ENCODE results near the gene MED15. TPM values are rescaled to one million over a fixed set of nuclear protein-coding genes. Genes with fewer than 3 reads are reported as not detected.

Gene MED15
- polyA plus RNA-seq, 2 donors: 31.0 to 55.9 TPM

GRCh38 chr22:20526628-20527355, 19.4 kb downstream of the MED15 start:
- Histone ChIP-seq H3K36me3 (ENCODE audit: control insufficient read depth in 2 of 2, insufficient read depth in 2 of 2, low read length in 1 of 2) (peaks cover 3 to 17% of the 10 kb centered on the region in 2 donors), H3K27ac (ENCODE audit: low read depth in 2 of 2, low read length in 1 of 2) (no peak overlapping the region), H3K4me3 (ENCODE audit: low read depth in 1 of 2, low read length in 2 of 2) (no peak overlapping the region), H3K9me3 (ENCODE audit: control insufficient read depth in 2 of 2, insufficient read depth in 1 of 2, low read depth in 1 of 2, low read length in 1 of 2) (no peaks in the 10 kb centered on the region), H3K27me3 (ENCODE audit: control insufficient read depth in 1 of 2, insufficient read depth in 2 of 2, low read length in 2 of 2) (no peaks in the 10 kb centered on the region), H3K4me1 (ENCODE audit: control insufficient read depth in 2 of 2, insufficient read depth in 2 of 2, low read length in 1 of 2) (peaks cover 12 to 20% of the 10 kb centered on the region in 2 donors)
- 64 to 74% methylated on average over 6 of the region's 6 CpGs for WGBS, 2 donors

- no peaks in the 10 kb centered on the region for H3K27me3 ChIP-seq (ENCODE audit: control insufficient read depth in 1 of 2, insufficient read depth in 2 of 2, low read length in 2 of 2)
- peaks cover 17 to 32% of the 10 kb centered on the region in 2 donors for H3K4me1 ChIP-seq (ENCODE audit: control insufficient read depth in 2 of 2, insufficient read depth in 2 of 2, low read length in 1 of 2)
- no peak overlapping the region for H3K27ac ChIP-seq (ENCODE audit: low read depth in 2 of 2, low read length in 1 of 2)
- 93 to 95% methylated on average over 7 of the region's 7 CpGs for WGBS, 2 donors
- no peak overlapping the region for H3K4me3 ChIP-seq (ENCODE audit: low read depth in 1 of 2, low read length in 2 of 2)
- H3K36me3 ChIP-seq (ENCODE audit: control insufficient read depth in 2 of 2, insufficient read depth in 2 of 2, low read length in 1 of 2): peaks cover 3 to 17% of the 10 kb centered on the region in 2 donors
- H3K9me3 ChIP-seq (ENCODE audit: control insufficient read depth in 2 of 2, insufficient read depth in 1 of 2, low read depth in 1 of 2, low read length in 1 of 2): no peaks in the 10 kb centered on the region
Measured at GRCh38 chr22:20528405-20528978, 21.1 kb downstream of the MED15 start.

GRCh38 chr22:20530368-20531153, 23.2 kb downstream of the MED15 start:
- Histone ChIP-seq H3K27me3 (ENCODE audit: control insufficient read depth in 1 of 2, insufficient read depth in 2 of 2, low read length in 2 of 2) (no peaks in the 10 kb centered on the region), H3K36me3 (ENCODE audit: control insufficient read depth in 2 of 2, insufficient read depth in 2 of 2, low read length in 1 of 2) (peaks cover 3 to 24% of the 10 kb centered on the region in 2 donors), H3K4me1 (ENCODE audit: control insufficient read depth in 2 of 2, insufficient read depth in 2 of 2, low read length in 1 of 2) (peaks cover 14 to 39% of the 10 kb centered on the region in 2 donors), H3K4me3 (ENCODE audit: low read depth in 1 of 2, low read length in 2 of 2) (no peak overlapping the region), H3K9me3 (ENCODE audit: control insufficient read depth in 2 of 2, insufficient read depth in 1 of 2, low read depth in 1 of 2, low read length in 1 of 2) (no peaks in the 10 kb centered on the region), H3K27ac (ENCODE audit: low read depth in 2 of 2, low read length in 1 of 2) (peak overlapping the region; percentile 93 to 97)
- WGBS, 2 donors: 50 to 62% methylated on average over 15 of the region's 15 CpGs

- H3K36me3 ChIP-seq (ENCODE audit: control insufficient read depth in 2 of 2, insufficient read depth in 2 of 2, low read length in 1 of 2): peaks cover 3 to 26% of the 10 kb centered on the region in 2 donors
- H3K27me3 ChIP-seq (ENCODE audit: control insufficient read depth in 1 of 2, insufficient read depth in 2 of 2, low read length in 2 of 2): no peaks in the 10 kb centered on the region
- H3K9me3 ChIP-seq (ENCODE audit: control insufficient read depth in 2 of 2, insufficient read depth in 1 of 2, low read depth in 1 of 2, low read length in 1 of 2): no peaks in the 10 kb centered on the region
- peak overlapping the region; percentile 93 to 97 for H3K27ac ChIP-seq (ENCODE audit: low read depth in 2 of 2, low read length in 1 of 2)
- 26 to 43% methylated on average over 1 of the region's 1 CpG for WGBS, 2 donors
- H3K4me1 ChIP-seq (ENCODE audit: control insufficient read depth in 2 of 2, insufficient read depth in 2 of 2, low read length in 1 of 2): peaks cover 14 to 39% of the 10 kb centered on the region in 2 donors
- H3K4me3 ChIP-seq (ENCODE audit: low read depth in 1 of 2, low read length in 2 of 2): no peak overlapping the region
Measured at GRCh38 chr22:20531154-20531403, 23.7 kb downstream of the MED15 start.

GRCh38 chr22:20531404-20532201, 24.2 kb downstream of the MED15 start:
- 29 to 37% methylated on average over 15 of the region's 15 CpGs for WGBS, 2 donors

GRCh38 chr22:20532256-20532993, 25.0 kb downstream of the MED15 start:
- Histone ChIP-seq H3K27me3 (ENCODE audit: control insufficient read depth in 1 of 2, insufficient read depth in 2 of 2, low read length in 2 of 2) (no peaks in the 10 kb centered on the region), H3K36me3 (ENCODE audit: control insufficient read depth in 2 of 2, insufficient read depth in 2 of 2, low read length in 1 of 2) (peaks cover 3 to 28% of the 10 kb centered on the region in 2 donors), H3K4me1 (ENCODE audit: control insufficient read depth in 2 of 2, insufficient read depth in 2 of 2, low read length in 1 of 2) (peaks cover 16 to 42% of the 10 kb centered on the region in 2 donors), H3K27ac (ENCODE audit: low read depth in 2 of 2, low read length in 1 of 2) (peak overlapping the region; percentile 93 to 97), H3K9me3 (ENCODE audit: control insufficient read depth in 2 of 2, insufficient read depth in 1 of 2, low read depth in 1 of 2, low read length in 1 of 2) (no peaks in the 10 kb centered on the region), H3K4me3 (ENCODE audit: low read depth in 1 of 2, low read length in 2 of 2) (no peak overlapping the region)
- WGBS, 2 donors: 79 to 82% methylated on average over 10 of the region's 10 CpGs

More at GRCh38 chr22:20531404-20532201, 24.2 kb downstream of the MED15 start:
- Histone ChIP-seq H3K36me3 (ENCODE audit: control insufficient read depth in 2 of 2, insufficient read depth in 2 of 2, low read length in 1 of 2) (peaks cover 3 to 24% of the 10 kb centered on the region in 2 donors), H3K9me3 (ENCODE audit: control insufficient read depth in 2 of 2, insufficient read depth in 1 of 2, low read depth in 1 of 2, low read length in 1 of 2) (no peaks in the 10 kb centered on the region), H3K4me3 (ENCODE audit: low read depth in 1 of 2, low read length in 2 of 2) (no peak overlapping the region), H3K4me1 (ENCODE audit: control insufficient read depth in 2 of 2, insufficient read depth in 2 of 2, low read length in 1 of 2) (peaks cover 16 to 40% of the 10 kb centered on the region in 2 donors), H3K27me3 (ENCODE audit: control insufficient read depth in 1 of 2, insufficient read depth in 2 of 2, low read length in 2 of 2) (no peaks in the 10 kb centered on the region), H3K27ac (ENCODE audit: low read depth in 2 of 2, low read length in 1 of 2) (peak overlapping the region; percentile 93 to 97)

- Histone ChIP-seq H3K36me3 (ENCODE audit: control insufficient read depth in 2 of 2, insufficient read depth in 2 of 2, low read length in 1 of 2) (peaks cover 0 to 25% of the 10 kb centered on the region in 2 donors), H3K9me3 (ENCODE audit: control insufficient read depth in 2 of 2, insufficient read depth in 1 of 2, low read depth in 1 of 2, low read length in 1 of 2) (no peaks in the 10 kb centered on the region), H3K27ac (ENCODE audit: low read depth in 2 of 2, low read length in 1 of 2) (peak overlapping the region; percentile 52 to 93), H3K4me1 (ENCODE audit: control insufficient read depth in 2 of 2, insufficient read depth in 2 of 2, low read length in 1 of 2) (peaks cover 16 to 42% of the 10 kb centered on the region in 2 donors), H3K27me3 (ENCODE audit: control insufficient read depth in 1 of 2, insufficient read depth in 2 of 2, low read length in 2 of 2) (no peaks in the 10 kb centered on the region), H3K4me3 (ENCODE audit: low read depth in 1 of 2, low read length in 2 of 2) (no peak overlapping the region)
- WGBS, 2 donors: 79 to 80% methylated on average over 11 of the region's 11 CpGs
Measured at GRCh38 chr22:20533095-20533878, 25.9 kb downstream of the MED15 start.

- no peaks in the 10 kb centered on the region for H3K9me3 ChIP-seq (ENCODE audit: control insufficient read depth in 2 of 2, insufficient read depth in 1 of 2, low read depth in 1 of 2, low read length in 1 of 2)
- H3K27ac ChIP-seq (ENCODE audit: low read depth in 2 of 2, low read length in 1 of 2): peak overlapping the region in 1 of 2 donors; percentile 43
- H3K36me3 ChIP-seq (ENCODE audit: control insufficient read depth in 2 of 2, insufficient read depth in 2 of 2, low read length in 1 of 2): peaks cover 0 to 20% of the 10 kb centered on the region in 2 donors
- 44 to 46% methylated on average over 3 of the region's 3 CpGs for WGBS, 2 donors
- H3K4me1 ChIP-seq (ENCODE audit: control insufficient read depth in 2 of 2, insufficient read depth in 2 of 2, low read length in 1 of 2): peaks cover 16 to 42% of the 10 kb centered on the region in 2 donors
- no peak overlapping the region for H3K4me3 ChIP-seq (ENCODE audit: low read depth in 1 of 2, low read length in 2 of 2)
- no peaks in the 10 kb centered on the region for H3K27me3 ChIP-seq (ENCODE audit: control insufficient read depth in 1 of 2, insufficient read depth in 2 of 2, low read length in 2 of 2)
Measured at GRCh38 chr22:20533879-20534265, 26.5 kb downstream of the MED15 start.
